HEK293 (cell line): ENCODE data around the gene C19orf44.
A peak's percentile ranks its signal among the peaks of the same experiment; 100 is the strongest.
"Not testable (repeated sequence)": the region's sequence is repeated elsewhere in the genome, so short reads cannot be mapped to it uniquely, and the experiment has no call there.

ENCODE experiments used
- CTCF ChIA-PET: fragments of 350-600 bp; formaldehyde crosslinking; extraction: SDS; loops from one replicate; lab custom pipeline; 2021; ENCODE audit warnings: antibody characterized with exemption; lab: Yijun Ruan, JAX
- POLR2A ChIA-PET: fragments of 300-600 bp; formaldehyde crosslinking; extraction: SDS; loops from one replicate; lab custom pipeline; 2020; ENCODE audit warnings: antibody characterized with exemption, inconsistent platforms; lab: Yijun Ruan, JAX
- H3K27ac ChIP-seq: fragments of 200-500 bp; sonication (Bioruptor generic); 2 replicates; pipeline ENCODE4 v1.5.1; 2014; ENCODE audit warnings: low read depth, low read length, control low read depth, inconsistent platforms; ENCODE audit errors: extremely low read depth
- H3K36me3 ChIP-seq, 2 experiments: fragments of 200-500 bp in 1 of 2; sonication (Bioruptor generic) in 1 of 2; 1 replicate in 1 of 2; 2 replicates in 1 of 2; pipeline ENCODE4 v1.5.1; 2014 to 2017; ENCODE audit warnings: inconsistent platforms in 2 of 2, low read length in 2 of 2; ENCODE audit not compliant: control insufficient read depth in 2 of 2, insufficient read depth in 1 of 2
- H3K4me1 ChIP-seq: fragments of 200-500 bp; sonication (Bioruptor generic); 2 replicates; pipeline ENCODE4 v1.5.1; 2014; ENCODE audit warnings: mild to moderate bottlenecking, low read length, inconsistent platforms; ENCODE audit not compliant: control insufficient read depth, insufficient read depth
- H3K4me3 ChIP-seq: 2 replicates; pipeline ENCODE4 v1.5.1; 2011; ENCODE audit warnings: low read depth, mild to moderate bottlenecking, control low read depth, low read length, moderate library complexity
- H3K9me3 ChIP-seq: fragments of 200-500 bp; sonication (Bioruptor generic); 2 replicates; pipeline ENCODE4 v1.5.1; 2014; ENCODE audit warnings: low read depth, low read length, inconsistent platforms; ENCODE audit not compliant: control insufficient read depth, insufficient read depth
- BCL11A ChIP-seq: fragments of 450-650 bp; formaldehyde crosslinking; IDR thresholded peaks from 2 replicates; pipeline ENCODE4 v1.5.1; 2016; ENCODE audit warnings: low read depth, missing biosample characterization, missing genetic modification characterization
- CTCF ChIP-seq: fragments of 450-650 bp; formaldehyde crosslinking; IDR thresholded peaks from 2 replicates; pipeline ENCODE4 v1.5.1; 2016; ENCODE audit warnings: missing biosample characterization, missing genetic modification characterization
- HOXA7 ChIP-seq: sonication (generic); formaldehyde crosslinking; IDR thresholded peaks from 2 replicates; pipeline ENCODE4 v1.8.1; 2022; ENCODE audit warnings: missing genetic modification reagents, borderline replicate concordance
- OVOL3 ChIP-seq: fragments of 450-650 bp; formaldehyde crosslinking; IDR thresholded peaks from 2 replicates; pipeline ENCODE4 v1.5.1; 2016; ENCODE audit warnings: missing biosample characterization, missing genetic modification characterization
- PATZ1 ChIP-seq: fragments of 450-650 bp; formaldehyde crosslinking; IDR thresholded peaks from 2 replicates; pipeline ENCODE4 v1.5.1; 2016; ENCODE audit warnings: missing biosample characterization, missing genetic modification characterization
- REPIN1 ChIP-seq: fragments of 450-650 bp; formaldehyde crosslinking; IDR thresholded peaks from 2 replicates; pipeline ENCODE4 v1.5.1; 2017; ENCODE audit warnings: missing biosample characterization, missing genetic modification characterization, low read depth
- ZBTB10 ChIP-seq: fragments of 450-650 bp; formaldehyde crosslinking; IDR thresholded peaks from 2 replicates; pipeline ENCODE4 v1.5.1; 2016; ENCODE audit warnings: missing biosample characterization, missing genetic modification characterization
- ZBTB20 ChIP-seq: fragments of 450-650 bp; formaldehyde crosslinking; IDR thresholded peaks from 2 replicates; pipeline ENCODE4 v1.5.1; 2016; ENCODE audit warnings: missing biosample characterization, missing genetic modification characterization
- ZFHX2 ChIP-seq: fragments of 450-650 bp; formaldehyde crosslinking; conservative IDR thresholded peaks from 2 replicates; pipeline ENCODE4 v1.5.1; 2016; ENCODE audit warnings: missing biosample characterization, missing genetic modification characterization
- ZNF18 ChIP-seq: fragments of 450-650 bp; formaldehyde crosslinking; IDR thresholded peaks from 2 replicates; pipeline ENCODE4 v1.5.1; 2016; ENCODE audit warnings: missing biosample characterization, missing genetic modification characterization
- ZNF202 ChIP-seq: fragments of 450-650 bp; formaldehyde crosslinking; IDR thresholded peaks from 2 replicates; pipeline ENCODE4 v1.5.1; 2016; ENCODE audit warnings: missing biosample characterization, missing genetic modification characterization, borderline replicate concordance
- ZNF239 ChIP-seq: fragments of 450-650 bp; formaldehyde crosslinking; IDR thresholded peaks from 2 replicates; pipeline ENCODE4 v1.5.1; 2016; ENCODE audit warnings: missing biosample characterization, missing genetic modification characterization
- ZNF354C ChIP-seq: fragments of 450-650 bp; formaldehyde crosslinking; IDR thresholded peaks from 2 replicates; pipeline ENCODE4 v1.5.1; 2016; ENCODE audit warnings: missing biosample characterization, missing genetic modification characterization, low read depth, borderline replicate concordance
- ZNF362 ChIP-seq: fragments of 450-650 bp; formaldehyde crosslinking; IDR thresholded peaks from 2 replicates; pipeline ENCODE4 v1.5.1; 2016; ENCODE audit warnings: missing biosample characterization, missing genetic modification characterization
- ZNF416 ChIP-seq: fragments of 450-650 bp; formaldehyde crosslinking; IDR thresholded peaks from 2 replicates; pipeline ENCODE4 v1.5.1; 2016; ENCODE audit warnings: missing biosample characterization, missing genetic modification characterization
- ZNF514 ChIP-seq: fragments of 450-650 bp; formaldehyde crosslinking; IDR thresholded peaks from 2 replicates; pipeline ENCODE4 v1.5.1; 2016; ENCODE audit warnings: missing biosample characterization, missing genetic modification characterization
- ZNF776 ChIP-seq: fragments of 450-650 bp; formaldehyde crosslinking; IDR thresholded peaks from 2 replicates; pipeline ENCODE4 v1.5.0; 2017; ENCODE audit warnings: missing biosample characterization, missing genetic modification characterization, borderline replicate concordance

Gene C19orf44

GRCh38 chr19:16542910-16543472 is 46.8 kb downstream of the C19orf44 start (continued):
- TF ChIP-seq ZNF362 (peak; percentile 85), ZFHX2 (tag by site-specific recombination) (no peak), ZNF354C (tag by site-specific recombination) (no peak), PATZ1 (tag by site-specific recombination) (peak; percentile 11; the same call in 1 of the 2 replicates), HOXA7 (CRISPR knock-in tag) (no peak), ZNF416 (tag by site-specific recombination) (no peak), BCL11A (tag by site-specific recombination) (no peak), REPIN1 (tag by site-specific recombination) (no peak), ZNF202 (no peak), ZBTB20 (tag by site-specific recombination) (peak; percentile 73), ZNF18 (no peak), OVOL3 (tag by site-specific recombination) (no peak), CTCF (no peak), ZNF514 (tag by site-specific recombination) (no peak), ZNF239 (tag by site-specific recombination) (no peak), ZNF776 (tag by site-specific recombination) (no peak), ZBTB10 (peak; percentile 42; the same call in 1 of the 2 replicates)

GRCh38 chr19:16543734-16544133 is 47.5 kb downstream of the C19orf44 start:
- H3K4me3 ChIP-seq, H3K27ac ChIP-seq, CTCF ChIA-PET, H3K9me3 ChIP-seq, H3K4me1 ChIP-seq: not testable (repeated sequence)
- peaks cover 16 to 24% of the 10 kb centered on the region in 2 experiments; a peak in 2 of 3 replicates for H3K36me3 ChIP-seq
- TF ChIP-seq ZNF18: 0 out of 2 replicates have a peak, but pooled peaks have one; percentile 47
- POLR2A ChIA-PET: interaction anchor here (0.5 to 1.4 kb wide), 5 partner anchors 29 to 116 kb away, joined by 3 to 9 read pairs (median 6); partner anchors contain the start of genes MED26, SLC35E1 and SMIM7
